GM12878 (cell line): Measurements from ENCODE around the gene ICAM2. TPM values are rescaled to one million over a fixed set of nuclear protein-coding genes. Genes with fewer than 3 reads are reported as not detected.

Source experiments
- CEBPZ ChIP-seq: fragments of 150-350 bp; IDR thresholded peaks from 2 replicates; pipeline ENCODE4 v1.6.1; 2016; ENCODE audit warnings: low read depth, low read length
- E4F1 ChIP-seq: fragments of 450-650 bp; IDR thresholded peaks from 2 replicates; pipeline ENCODE4 v1.6.1; 2018; ENCODE audit warnings: borderline replicate concordance, mild to moderate bottlenecking; ENCODE audit not compliant: partially characterized antibody
- IKZF2 ChIP-seq, 2 experiments: fragments of 450-650 bp; IDR thresholded peaks; 2 replicates each; pipeline ENCODE4 v1.6.1; 2017; ENCODE audit warnings: mild to moderate bottlenecking in 2 of 2, moderate library complexity in 2 of 2
- IRF4 ChIP-seq: IDR thresholded peaks from 2 replicates; pipeline ENCODE4 v1.6.1; 2011; ENCODE audit warnings: low read depth, low read length
- RB1 ChIP-seq: fragments of 450-650 bp; formaldehyde crosslinking; IDR thresholded peaks from 2 replicates; pipeline ENCODE4 v1.6.1; 2017; ENCODE audit warnings: mild to moderate bottlenecking, borderline replicate concordance
- SMC3 ChIP-seq: IDR thresholded peaks from 2 replicates; pipeline ENCODE4 v1.6.1; 2011; ENCODE audit warnings: low read length, improper control_type of control experiment, borderline replicate concordance
- ZNF687 ChIP-seq: fragments of 450-650 bp; IDR thresholded peaks from 2 replicates; pipeline ENCODE4 v1.6.1; 2017; ENCODE audit warnings: mild to moderate bottlenecking, moderate library complexity
- polyA plus RNA-seq, 11 experiments: library from polyadenylated mRNA; depleted of rRNA in 4 of 11; unstranded in 6 of 11; stranded (reverse) in 5 of 11; fragments of >200 nt; fragmentation: Nextera tagmentation in 4 of 11; fragmentation: Illumina TruSeq in 1 of 11; extraction: Ambion mirVana in 4 of 11; extraction: Trizol in 1 of 11; gene quantifications; 1 replicate in 1 of 11; 2 replicates in 10 of 11; pipeline versions ENCODE4 v1.2.1 to v1.2.3, GENCODE V29; 2011 to 2016; ENCODE audit warnings: inconsistent platforms in 2 of 11, missing spikeins in 2 of 11, low read depth in 1 of 11
- total RNA-seq, 4 experiments: library from RNA; depleted of rRNA in 3 of 4; stranded (reverse); fragments of >200 nt in 3 of 4; fragmentation: Illumina TruSeq in 1 of 4; extraction: Trizol in 1 of 4; gene quantifications; 2 replicates each; pipeline versions ENCODE4 v1.2.1 to v1.2.3, GENCODE V29; 2013 to 2021

The ICAM2 gene
- total and polyA plus RNA-seq, 10 of the 15 experiments (the other 5 are each of a cell fraction or from before 2014, with no cell fraction given): 23.6 to 108 (median 58.1) TPM

- no peak for TF ChIP-seq E4F1
- TF ChIP-seq ZNF687: no peak
- peak; percentile 24; the same call in 1 of the 2 replicates for TF ChIP-seq SMC3
- TF ChIP-seq IRF4: no peak
- 0 out of 4 replicates have a peak, but pooled peaks have one; percentile 35 to 47 for TF ChIP-seq IKZF2 (IDR thresholded peaks at IDR 0.05)
- TF ChIP-seq CEBPZ: no peak
- 0 out of 2 replicates have a peak, but pooled peaks have one; percentile 38 for TF ChIP-seq RB1
Measured at GRCh38 chr17:64016231-64016784, 4.1 kb downstream of the ICAM2 start (continued).
